WERI-Rb-1 (cell line): ENCODE data around the gene MICU1.
A peak's percentile ranks its signal among the peaks of the same experiment; 100 is the strongest.
"Not testable (repeated sequence)": the region's sequence is repeated elsewhere in the genome, so short reads cannot be mapped to it uniquely, and the experiment has no call there.

ENCODE experiments used
- DNase-seq: peaks from one replicate; pipeline ENCODE4 v3.0.0-alpha.2; 2020
- H3K27ac ChIP-seq: fragments of 250-450 bp; sonication (Bioruptor Pico); 2 replicates; pipeline ENCODE4 v1.5.1; 2020; ENCODE audit warnings: mild to moderate bottlenecking, moderate library complexity
- H3K27me3 ChIP-seq: fragments of 250-450 bp; sonication (Bioruptor Pico); 2 replicates; pipeline ENCODE4 v1.5.1; 2021; ENCODE audit warnings: mild to moderate bottlenecking, low read depth, moderate library complexity; ENCODE audit not compliant: insufficient read depth, severe bottlenecking
- H3K36me3 ChIP-seq: fragments of 250-450 bp; sonication (Bioruptor Pico); 2 replicates; pipeline ENCODE4 v1.5.1; 2020; ENCODE audit warnings: mild to moderate bottlenecking, moderate library complexity
- H3K4me3 ChIP-seq: 2 replicates; pipeline ENCODE4 v1.5.1; 2011; ENCODE audit warnings: low read depth, mild to moderate bottlenecking, control low read depth, low read length
- H3K9me3 ChIP-seq: fragments of 250-450 bp; sonication (Bioruptor Pico); 2 replicates; pipeline ENCODE4 v1.5.1; 2021; ENCODE audit warnings: mild to moderate bottlenecking, moderate library complexity; ENCODE audit not compliant: severe bottlenecking
- CTCF ChIP-seq: IDR thresholded peaks from 2 replicates; pipeline ENCODE4 v1.5.1; 2011; ENCODE audit warnings: low read depth, mild to moderate bottlenecking, control low read depth, inconsistent platforms, low read length

The MICU1 gene

GRCh38 chr10:72385724-72386123, 240.2 kb downstream of the MICU1 start:
- no peak overlapping the region for H3K27ac ChIP-seq
- no peak overlapping the region for H3K4me3 ChIP-seq
- no peaks in the 10 kb centered on the region for H3K36me3 ChIP-seq
- DNase-seq = no peak
- H3K27me3 ChIP-seq = peaks cover 6% of the 10 kb centered on the region
- no peaks in the 10 kb centered on the region for H3K9me3 ChIP-seq
- TF ChIP-seq CTCF = no peak

GRCh38 chr10:72384982-72385381, 240.9 kb downstream of the MICU1 start:
- not testable (repeated sequence) for H3K4me3 ChIP-seq, DNase-seq, H3K9me3 ChIP-seq, H3K27ac ChIP-seq, H3K36me3 ChIP-seq
- peaks cover 13% of the 10 kb centered on the region for H3K27me3 ChIP-seq

- peaks cover 17% of the 10 kb centered on the region for H3K27me3 ChIP-seq
- H3K36me3 ChIP-seq = no peaks in the 10 kb centered on the region
- no peak overlapping the region for H3K4me3 ChIP-seq
- no peak for DNase-seq
- no peaks in the 10 kb centered on the region for H3K9me3 ChIP-seq
- H3K27ac ChIP-seq = no peak overlapping the region
- TF ChIP-seq CTCF = no peak
Observed at GRCh38 chr10:72379776-72380175, 246.1 kb downstream of the MICU1 start.

- H3K9me3 ChIP-seq = no peaks in the 10 kb centered on the region
- no peaks in the 10 kb centered on the region for H3K36me3 ChIP-seq
- H3K27me3 ChIP-seq = peaks cover 17% of the 10 kb centered on the region
- H3K4me3 ChIP-seq = no peak overlapping the region
- no peak for TF ChIP-seq CTCF
- no peak for DNase-seq
- no peak overlapping the region for H3K27ac ChIP-seq
Observed at GRCh38 chr10:72379062-72379461, 246.8 kb downstream of the MICU1 start.

GRCh38 chr10:72375585-72375984, 250.3 kb downstream of the MICU1 start:
- Histone ChIP-seq H3K27ac (no peak overlapping the region), H3K27me3 (peaks cover 10% of the 10 kb centered on the region), H3K9me3 (no peaks in the 10 kb centered on the region), H3K36me3 (no peaks in the 10 kb centered on the region; the same call in 1 of the 2 replicates), H3K4me3 (no peak overlapping the region)
- DNase-seq = peak; percentile 72
- peak; percentile 78 for TF ChIP-seq CTCF

- peak; percentile 17; the same call in 1 of the 2 replicates for TF ChIP-seq CTCF
- Histone ChIP-seq H3K9me3 (no peaks in the 10 kb centered on the region), H3K4me3 (no peak overlapping the region), H3K27ac (no peak overlapping the region), H3K27me3 (peaks cover 5% of the 10 kb centered on the region), H3K36me3 (no peaks in the 10 kb centered on the region; the same call in 1 of the 2 replicates)
- no peak for DNase-seq
Observed at GRCh38 chr10:72375173-72375572, 250.7 kb downstream of the MICU1 start.
